Left cardiac atrium (tissue), 4 donors: Measurements from ENCODE around the gene ARHGAP36. TPM values are rescaled to one million over a fixed set of nuclear protein-coding genes. Genes with fewer than 3 reads are reported as not detected.

Experiments used
- ATAC-seq, 2 donors: fragments of 200-7000 bp; cut with Tn5 transposase; one replicate each; pipeline ENCODE4 v1.9.1; 2020; ENCODE audit warnings: mild to moderate bottlenecking in 2 of 2, moderate library complexity in 2 of 2
- DNase-seq: peaks from one replicate; pipeline ENCODE4 v3.0.0-alpha.2; 2020
- intact Hi-C, 2 donors: fragments of 100-400 bp; cut with DNase I; formaldehyde crosslinking; loops; one replicate each; pipeline versions ENCODE4 v1.14.1 to v1.15.1; 2022 to 2023
- long read RNA-seq: library from polyadenylated mRNA; unstranded; transcript quantifications from one replicate; pipeline ENCODE4 v2.0.0, GENCODE V29; 2021
- total RNA-seq, 2 donors: library from RNA; stranded (reverse); fragmentation: NEBNext Ultra II Directional; extraction: Animal tissue kit (Norgen Biotek cat#: 25700); gene quantifications; one replicate each; pipeline ENCODE4 v1.2.1, GENCODE V29; 2021
- donor health status: DM: no; HTN: yes; CAD: no.
- donor health status: DM: no; HTN: yes; CAD: no; lungs with severe emphysema.
- donor health status: DM: yes; HTN: yes; CAD: no.
- donor health status: Dilated cardiomyopathy.

ARHGAP36 gene
- total RNA-seq = under 1 TPM in 1 of 2 donors, not detected in 1; 0.32 TPM
- long read RNA-seq = 0 reads

GRCh38 chrX:131058136-131058868 lies at the start of gene ARHGAP36:
Gene ARHGAP36, plus strand, starts transcription at chrX:131058346. Its CDS starts 23,320 bp downstream, at chrX:131081666.
- no peak for ATAC-seq
- intact Hi-C loops = no loop called here

GRCh38 chrX:131010186-131010585 lies 48.0 kb upstream of the ARHGAP36 start:
- ATAC-seq = no peak
- intact Hi-C loops = no loop called here
- DNase-seq = no peak

More at GRCh38 chrX:131058136-131058868, at the start of gene ARHGAP36:
- DNase-seq = no peak

GRCh38 chrX:131025336-131025735 lies 32.8 kb upstream of the ARHGAP36 start:
- intact Hi-C loops = no loop called here
- DNase-seq (no peak), ATAC-seq (no peak)

- DNase-seq (no peak), ATAC-seq (no peak)
- intact Hi-C loops = no loop called here
These were observed 25.6 kb upstream of the ARHGAP36 start for GRCh38 chrX:131032354-131033230.

- intact Hi-C loops = no loop called here
- no peak for ATAC-seq
- no peak for DNase-seq
These were observed 24.1 kb upstream of the ARHGAP36 start for GRCh38 chrX:131034063-131034462.

GRCh38 chrX:131040781-131041180 lies 17.4 kb upstream of the ARHGAP36 start:
- ATAC-seq (no peak), DNase-seq (no peak)
- intact Hi-C loops = no loop called here

- intact Hi-C loops = no loop called here
- DNase-seq = no peak
- no peak for ATAC-seq
These were observed 16.5 kb upstream of the ARHGAP36 start for GRCh38 chrX:131041667-131042066.

GRCh38 chrX:131045726-131046125 lies 12.4 kb upstream of the ARHGAP36 start:
- intact Hi-C loops = no loop called here
- DNase-seq (no peak), ATAC-seq (no peak)

GRCh38 chrX:131046596-131046995 lies 11.6 kb upstream of the ARHGAP36 start:
- ATAC-seq = no peak
- no peak for DNase-seq
- intact Hi-C loops = no loop called here

GRCh38 chrX:131047180-131047579 lies 11.0 kb upstream of the ARHGAP36 start:
- intact Hi-C loops = no loop called here
- no peak for ATAC-seq

GRCh38 chrX:131053076-131053475 lies 5.1 kb upstream of the ARHGAP36 start:
- DNase-seq (no peak), ATAC-seq (no peak)
- intact Hi-C loops = no loop called here

More at GRCh38 chrX:131047180-131047579, 11.0 kb upstream of the ARHGAP36 start:
- no peak for DNase-seq

- DNase-seq (no peak), ATAC-seq (no peak)
- intact Hi-C loops = no loop called here
These were observed 3.2 kb upstream of the ARHGAP36 start for GRCh38 chrX:131054906-131055305.

- intact Hi-C loops = no loop called here
- DNase-seq = no peak
- ATAC-seq = no peak
These were observed 440 bp upstream of the ARHGAP36 start for GRCh38 chrX:131057706-131058105.

- no peak for ATAC-seq
- intact Hi-C loops = no loop called here
- DNase-seq = no peak
These were observed 1.1 kb downstream of the ARHGAP36 start for GRCh38 chrX:131059246-131059645.

GRCh38 chrX:131060147-131060546 lies 2.0 kb downstream of the ARHGAP36 start:
- intact Hi-C loops = no loop called here
- DNase-seq (no peak), ATAC-seq (no peak)

- DNase-seq (no peak), ATAC-seq (no peak)
- intact Hi-C loops = no loop called here
These were observed 3.2 kb downstream of the ARHGAP36 start for GRCh38 chrX:131061306-131061705.

GRCh38 chrX:131063613-131064012 lies 5.5 kb downstream of the ARHGAP36 start:
- ATAC-seq (no peak), DNase-seq (no peak)
- intact Hi-C loops = no loop called here

- ATAC-seq = no peak
- no peak for DNase-seq
- intact Hi-C loops = no loop called here
These were observed 8.1 kb downstream of the ARHGAP36 start for GRCh38 chrX:131066237-131066636.

- intact Hi-C loops = no loop called here
- ATAC-seq = no peak
- DNase-seq = no peak
These were observed 9.1 kb downstream of the ARHGAP36 start for GRCh38 chrX:131067216-131067615.
